Liver (tissue), 3 donors: Measurements from ENCODE around the gene FARP1.

ENCODE experiments used
- ATF3 ChIP-seq: IDR thresholded peaks from 2 replicates; pipeline ENCODE4 v1.6.1; 2016; ENCODE audit warnings: antibody characterized with exemption
- CTCF ChIP-seq: fragments of 150-350 bp; IDR thresholded peaks from 2 replicates; pipeline ENCODE4 v1.5.1; 2017; ENCODE audit warnings: improper control_type of control experiment, low read depth, low read length; ENCODE audit not compliant: missing input control
- EGR1 ChIP-seq, 2 donors: IDR thresholded peaks; 2 replicates each; pipeline ENCODE4 v1.6.1; 2016 to 2018; ENCODE audit warnings: antibody characterized with exemption in 2 of 2, low read depth in 2 of 2
- FOXA1 ChIP-seq: IDR thresholded peaks from 2 replicates; pipeline ENCODE4 v1.6.1; 2016; ENCODE audit warnings: antibody characterized with exemption
- GABPA ChIP-seq, 2 donors: IDR thresholded peaks in 1 of 2; conservative IDR thresholded peaks in 1 of 2; 2 replicates each; pipeline ENCODE4 v1.6.1; 2016; ENCODE audit warnings: antibody characterized with exemption in 2 of 2, mild to moderate bottlenecking in 1 of 2, moderate library complexity in 1 of 2
- JUND ChIP-seq, 2 donors: IDR thresholded peaks; 2 replicates each; pipeline ENCODE4 v1.6.1; 2016; ENCODE audit warnings: antibody characterized with exemption in 2 of 2
- MAX ChIP-seq: IDR thresholded peaks from 2 replicates; pipeline ENCODE4 v1.6.1; 2016; ENCODE audit warnings: antibody characterized with exemption
- RAD21 ChIP-seq, 2 donors: IDR thresholded peaks; 2 replicates each; pipeline ENCODE4 v1.6.1; 2016; ENCODE audit warnings: antibody characterized with exemption in 2 of 2, mild to moderate bottlenecking in 2 of 2
- REST ChIP-seq: IDR thresholded peaks from 2 replicates; pipeline ENCODE4 v1.6.1; 2016; ENCODE audit warnings: antibody characterized with exemption, mild to moderate bottlenecking
- RXRA ChIP-seq, 2 donors: IDR thresholded peaks; 2 replicates each; pipeline ENCODE4 v1.6.1; 2017 to 2018; ENCODE audit warnings: antibody characterized with exemption in 2 of 2, mild to moderate bottlenecking in 1 of 2
- SP1 ChIP-seq: IDR thresholded peaks from 2 replicates; pipeline ENCODE4 v1.6.1; 2018; ENCODE audit warnings: antibody characterized with exemption, mild to moderate bottlenecking
- TAF1 ChIP-seq: conservative IDR thresholded peaks from 2 replicates; pipeline ENCODE4 v1.6.1; 2016; ENCODE audit warnings: antibody characterized with exemption, mild to moderate bottlenecking
- YY1 ChIP-seq: IDR thresholded peaks from 2 replicates; pipeline ENCODE4 v1.6.1; 2016; ENCODE audit warnings: antibody characterized with exemption, mild to moderate bottlenecking
- ZBTB33 ChIP-seq: IDR thresholded peaks from 2 replicates; pipeline ENCODE4 v1.6.1; 2016; ENCODE audit warnings: antibody characterized with exemption
- donor health status: healthy.
- donor health status: healthy.

GRCh38 chr13:98366443-98366842 is 223.5 kb downstream of the FARP1 start:
- no peak for TF ChIP-seq CTCF
- no peak for TF ChIP-seq MAX
- TF ChIP-seq ZBTB33: no peak
- no peak for TF ChIP-seq REST
- no peak for TF ChIP-seq FOXA1
- no peak for TF ChIP-seq ATF3
- TF ChIP-seq JUND (IDR thresholded peaks at IDR 0.05): no peak
- TF ChIP-seq EGR1 (IDR thresholded peaks at IDR 0.05; ENCODE audit: low read depth in 2 of 2): no peak
- no peak for TF ChIP-seq TAF1
- TF ChIP-seq RAD21 (IDR thresholded peaks at IDR 0.05): no peak
- TF ChIP-seq YY1: no peak
- no peak for TF ChIP-seq SP1
- TF ChIP-seq GABPA (IDR thresholded peaks at IDR 0.05 in 1 of 2, conservative IDR thresholded peaks at IDR 0.05 in 1 of 2): no peak
- no peak for TF ChIP-seq RXRA (IDR thresholded peaks at IDR 0.05)
